Natural killer cell (primary cell): Measurements from ENCODE around the gene MEOX2. TPM values are rescaled to one million over a fixed set of nuclear protein-coding genes. Genes with fewer than 3 reads are reported as not detected.

Source experiments
- ATAC-seq, 3 donors: fragments of 150-1000 bp in 2 of 3; fragments of 200-7000 bp in 1 of 3; cut with Tn5 transposase; 1 replicate in 1 of 3; 2 replicates in 2 of 3; pipeline ENCODE4 v1.10.0; 2021; ENCODE audit warnings: mild to moderate bottlenecking in 2 of 3, moderate library complexity in 2 of 3
- DNase-seq, 2 donors: peaks; one replicate each; pipeline versions ENCODE4 v3.0.0 to v3.0.0-alpha.2; 2013 to 2021; ENCODE audit warnings: mixed read lengths in 1 of 2
- H3K27ac ChIP-seq: one replicate; pipeline ENCODE4 v1.5.1; 2013; ENCODE audit warnings: mild to moderate bottlenecking, low read length
- H3K27me3 ChIP-seq: one replicate; pipeline ENCODE4 v1.6.1; 2013; ENCODE audit warnings: low read length; ENCODE audit not compliant: control insufficient read depth, insufficient read depth
- H3K36me3 ChIP-seq: one replicate; pipeline ENCODE4 v1.6.1; 2013; ENCODE audit warnings: low read length; ENCODE audit not compliant: control insufficient read depth, insufficient read depth
- H3K4me1 ChIP-seq: one replicate; pipeline ENCODE4 v1.6.1; 2013; ENCODE audit warnings: low read length; ENCODE audit not compliant: control insufficient read depth, insufficient read depth
- H3K4me3 ChIP-seq: one replicate; pipeline ENCODE4 v1.5.1; 2013; ENCODE audit warnings: low read length
- H3K9me3 ChIP-seq: one replicate; pipeline ENCODE4 v1.6.1; 2013; ENCODE audit warnings: low read length; ENCODE audit not compliant: control insufficient read depth, insufficient read depth
- H3K27ac Mint-ChIP-seq, 2 donors: one replicate each; pipeline ENCODE4 v1.8.0; 2022; ENCODE audit warnings: mild to moderate bottlenecking in 2 of 2, mixed read lengths in 2 of 2, moderate library complexity in 1 of 2
- H3K27me3 Mint-ChIP-seq, 2 donors: one replicate each; pipeline ENCODE4 v1.8.0; 2022; ENCODE audit warnings: low read depth in 2 of 2, mixed read lengths in 2 of 2
- H3K36me3 Mint-ChIP-seq: one replicate; pipeline ENCODE4 v1.8.0; 2022; ENCODE audit warnings: mixed read lengths
- H3K4me1 Mint-ChIP-seq, 2 donors: one replicate each; pipeline ENCODE4 v1.8.0; 2022; ENCODE audit warnings: mixed read lengths in 2 of 2
- H3K4me3 Mint-ChIP-seq: one replicate; pipeline ENCODE4 v1.8.0; 2022; ENCODE audit warnings: mild to moderate bottlenecking, moderate library complexity, mixed read lengths
- H3K9me3 Mint-ChIP-seq, 2 donors: one replicate each; pipeline ENCODE4 v1.8.0; 2022; ENCODE audit warnings: mixed read lengths in 2 of 2
- WGBS: methylation state at CpG from one replicate; pipeline ENCODE4 v1.1.7; 2013; ENCODE audit warnings: missing lambda C conversion rate; ENCODE audit not compliant: insufficient coverage; 5-methylcytosine and 5-hydroxymethylcytosine counted together
- intact Hi-C: fragments of 100-400 bp; cut with micrococcal nuclease; formaldehyde crosslinking; loops from one replicate; pipeline ENCODE4 v1.14.2; 2022
- total RNA-seq, 4 donors: library from RNA; stranded (reverse); fragments of 120-200 nt in 1 of 4; gene quantifications; one replicate each; pipeline versions ENCODE4 v1.2.3 to v1.2.4, GENCODE V29; 2013 to 2022
- TF ChIP-seq, protein P1 (sequence below): fragments of 200-600 bp; IDR thresholded peaks from one replicate; pipeline ENCODE4 v1.8.0; 2022; ENCODE audit warnings: antibody characterized with exemption

Gene MEOX2
- total RNA-seq, 3 donors from 2014 or later (not counting 1 experiment from before 2014, with no cell fraction given), result not detected

DNA sequence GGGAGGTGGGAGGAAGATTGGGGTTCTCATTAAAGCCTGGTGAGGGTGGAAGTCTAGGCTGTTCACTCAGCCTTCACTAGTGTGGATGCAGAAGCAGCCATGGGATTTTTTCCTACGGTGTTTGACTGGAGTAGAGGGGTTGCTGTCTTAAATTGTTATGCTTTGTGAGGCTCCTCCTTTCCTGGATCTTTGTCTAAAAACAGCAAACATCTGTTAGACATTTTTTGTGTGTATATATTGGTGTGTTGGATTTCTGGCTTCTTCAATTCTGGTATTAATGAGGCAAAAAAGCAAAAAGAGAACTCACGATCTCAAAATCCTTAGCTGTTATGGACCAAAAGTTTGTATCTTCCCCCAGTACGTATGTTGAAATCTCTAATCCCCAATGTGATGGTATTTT is 28.2 kb downstream of the MEOX2 start:
- H3K27me3 Mint-ChIP-seq, result no peaks in the 10 kb centered on the region
- intact Hi-C loops, result no loop called here
- ATAC-seq (no peak), DNase-seq (no peak)
- H3K27ac Mint-ChIP-seq, result no peak overlapping the region
- TF ChIP-seq, protein P1, sequence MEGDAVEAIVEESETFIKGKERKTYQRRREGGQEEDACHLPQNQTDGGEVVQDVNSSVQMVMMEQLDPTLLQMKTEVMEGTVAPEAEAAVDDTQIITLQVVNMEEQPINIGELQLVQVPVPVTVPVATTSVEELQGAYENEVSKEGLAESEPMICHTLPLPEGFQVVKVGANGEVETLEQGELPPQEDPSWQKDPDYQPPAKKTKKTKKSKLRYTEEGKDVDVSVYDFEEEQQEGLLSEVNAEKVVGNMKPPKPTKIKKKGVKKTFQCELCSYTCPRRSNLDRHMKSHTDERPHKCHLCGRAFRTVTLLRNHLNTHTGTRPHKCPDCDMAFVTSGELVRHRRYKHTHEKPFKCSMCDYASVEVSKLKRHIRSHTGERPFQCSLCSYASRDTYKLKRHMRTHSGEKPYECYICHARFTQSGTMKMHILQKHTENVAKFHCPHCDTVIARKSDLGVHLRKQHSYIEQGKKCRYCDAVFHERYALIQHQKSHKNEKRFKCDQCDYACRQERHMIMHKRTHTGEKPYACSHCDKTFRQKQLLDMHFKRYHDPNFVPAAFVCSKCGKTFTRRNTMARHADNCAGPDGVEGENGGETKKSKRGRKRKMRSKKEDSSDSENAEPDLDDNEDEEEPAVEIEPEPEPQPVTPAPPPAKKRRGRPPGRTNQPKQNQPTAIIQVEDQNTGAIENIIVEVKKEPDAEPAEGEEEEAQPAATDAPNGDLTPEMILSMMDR, result no peak
- 67% methylated on average over 3 of the region's 3 CpGs for WGBS
- Histone ChIP-seq H3K4me3 (no peak overlapping the region), H3K27me3 (no peaks in the 10 kb centered on the region), H3K27ac (no peak overlapping the region), H3K9me3 (peaks cover 5% of the 10 kb centered on the region), H3K4me1 (no peaks in the 10 kb centered on the region), H3K36me3 (no peaks in the 10 kb centered on the region)
- H3K9me3 Mint-ChIP-seq, result peaks cover 8 to 22% of the 10 kb centered on the region in 2 donors
- H3K4me1 Mint-ChIP-seq, result no peaks in the 10 kb centered on the region
- H3K36me3 Mint-ChIP-seq, result peaks cover 16% of the 10 kb centered on the region
- H3K4me3 Mint-ChIP-seq, result no peak overlapping the region

DNA sequence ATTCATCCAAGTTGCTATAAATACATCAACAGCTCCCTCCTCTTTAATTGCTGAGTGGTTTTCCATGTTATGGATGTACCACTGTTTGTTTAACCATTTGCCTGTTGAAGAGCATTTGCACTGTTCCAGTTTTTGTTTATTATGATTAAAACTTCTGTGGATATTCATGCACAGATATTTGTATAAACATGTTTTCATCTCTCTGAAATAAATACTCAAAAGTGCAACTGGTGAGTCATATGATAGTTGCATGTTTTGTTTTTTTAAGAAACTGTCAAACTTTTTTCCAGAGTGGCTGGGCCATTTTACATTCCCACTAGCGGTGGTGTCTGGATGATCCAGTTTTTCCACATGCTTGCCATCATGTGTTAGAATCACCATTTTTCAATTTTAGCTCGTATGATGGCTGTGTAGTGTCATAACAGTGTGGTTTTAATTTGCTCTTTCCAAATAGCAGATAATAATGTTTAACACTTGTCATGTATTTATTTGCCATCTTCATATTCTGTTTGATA is 33.6 kb downstream of the MEOX2 start:
- DNase-seq (no peak), ATAC-seq (no peak)
- TF ChIP-seq, protein P1, result no peak
- intact Hi-C loops, result no loop called here
- H3K9me3 ChIP-seq, result peaks cover 3% of the 10 kb centered on the region
- Mint-ChIP-seq H3K27me3 (no peaks in the 10 kb centered on the region), H3K4me3 (no peak overlapping the region), H3K9me3 (peaks cover 10 to 29% of the 10 kb centered on the region in 2 donors), H3K27ac (no peak overlapping the region), H3K36me3 (peaks cover 16% of the 10 kb centered on the region), H3K4me1 (no peaks in the 10 kb centered on the region)
- H3K27me3 ChIP-seq, result no peaks in the 10 kb centered on the region
- H3K4me3 ChIP-seq, result no peak overlapping the region
- H3K36me3 ChIP-seq, result no peaks in the 10 kb centered on the region
- no peaks in the 10 kb centered on the region for H3K4me1 ChIP-seq
- WGBS, result 69% methylated on average over 1 of the region's 2 CpGs
- H3K27ac ChIP-seq, result no peak overlapping the region

DNA sequence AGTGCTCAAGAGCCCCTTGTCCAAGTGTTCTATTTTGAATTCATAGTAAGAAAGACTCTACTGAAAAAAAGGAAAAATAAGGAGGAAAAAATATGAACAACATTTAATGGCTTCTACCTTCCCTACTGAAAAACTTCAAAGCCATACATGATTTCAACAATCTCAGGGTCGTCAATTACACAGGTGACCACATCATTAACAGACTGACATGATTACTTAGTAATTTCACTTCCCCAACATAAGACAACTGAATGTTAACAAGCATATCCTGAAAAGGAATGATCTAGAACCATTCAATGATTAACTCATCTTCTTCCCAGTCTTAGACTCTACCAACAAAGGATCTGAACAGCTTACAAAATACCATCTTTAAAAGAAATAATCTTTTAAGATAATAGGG is 34.8 kb downstream of the MEOX2 start:
- Histone ChIP-seq H3K27me3 (no peaks in the 10 kb centered on the region), H3K4me3 (no peak overlapping the region), H3K4me1 (no peaks in the 10 kb centered on the region), H3K36me3 (no peaks in the 10 kb centered on the region), H3K9me3 (no peaks in the 10 kb centered on the region), H3K27ac (no peak overlapping the region)
- H3K4me3 Mint-ChIP-seq, result no peak overlapping the region
- WGBS, result 83% methylated on average over 1 of the region's 1 CpG
- peaks cover 6 to 21% of the 10 kb centered on the region in 2 donors for H3K9me3 Mint-ChIP-seq
- TF ChIP-seq, protein P1, result no peak
- H3K27ac Mint-ChIP-seq, result no peak overlapping the region
- intact Hi-C loops, result no loop called here
- ATAC-seq (no peak), DNase-seq (no peak)
- H3K36me3 Mint-ChIP-seq, result peaks cover 6% of the 10 kb centered on the region
- no peaks in the 10 kb centered on the region for H3K27me3 Mint-ChIP-seq
- H3K4me1 Mint-ChIP-seq, result no peaks in the 10 kb centered on the region

DNA sequence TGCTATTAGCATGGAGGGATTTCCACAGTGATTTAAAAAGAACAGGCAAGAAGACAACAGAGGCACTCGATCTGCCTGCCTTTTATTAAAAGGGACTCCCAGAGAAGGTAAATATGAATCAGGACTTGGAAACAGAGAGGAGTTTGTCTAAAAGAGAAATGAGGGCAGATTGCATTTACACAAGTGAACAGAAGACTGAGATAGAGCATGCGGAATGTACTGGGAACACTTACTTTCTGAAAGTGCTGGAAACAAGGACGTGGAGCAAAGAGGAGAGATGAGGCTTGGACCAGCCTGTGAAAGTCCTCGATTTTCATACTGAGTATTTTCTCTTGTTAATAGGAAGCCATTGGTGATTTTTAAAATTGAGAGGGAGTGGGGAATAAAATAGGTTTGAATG is 35.7 kb downstream of the MEOX2 start:
- DNase-seq (no peak), ATAC-seq (no peak)
- Mint-ChIP-seq H3K27ac (no peak overlapping the region), H3K9me3 (peaks cover 6 to 16% of the 10 kb centered on the region in 2 donors), H3K4me3 (no peak overlapping the region), H3K27me3 (no peaks in the 10 kb centered on the region), H3K36me3 (peaks cover under 1% of the 10 kb centered on the region), H3K4me1 (no peaks in the 10 kb centered on the region)
- H3K4me3 ChIP-seq, result no peak overlapping the region
- H3K36me3 ChIP-seq, result no peaks in the 10 kb centered on the region
- no peaks in the 10 kb centered on the region for H3K27me3 ChIP-seq
- TF ChIP-seq, protein P1, result no peak
- H3K4me1 ChIP-seq, result no peaks in the 10 kb centered on the region
- H3K9me3 ChIP-seq, result no peaks in the 10 kb centered on the region
- WGBS, result 77% methylated on average over 4 of the region's 4 CpGs
- no peak overlapping the region for H3K27ac ChIP-seq
- intact Hi-C loops, result no loop called here
